Keratinocyte (primary cell): ENCODE measurements around the gene RBM8A. TPM values are rescaled to one million over a fixed set of nuclear protein-coding genes. Genes with fewer than 3 reads are reported as not detected.

ENCODE experiments used
- DNase-seq: peaks from one replicate; pipeline ENCODE4 v3.0.0-alpha.2; 2011; ENCODE audit warnings: low read depth, missing footprints, low spot score
- FAIRE-seq: peaks from 2 replicates; lab custom pipeline; 2011; peaks lifted over from hg19 to GRCh38; lab: Jason Lieb, UNC
- H2AFZ ChIP-seq: 2 replicates; pipeline ENCODE4 v1.6.0; 2012; ENCODE audit warnings: low read length, control low read depth, inconsistent platforms; ENCODE audit not compliant: control insufficient read depth
- H3K27ac ChIP-seq: 2 replicates; pipeline ENCODE4 v1.5.1; 2011; ENCODE audit warnings: low read length; ENCODE audit not compliant: control insufficient read depth, insufficient read depth
- H3K27me3 ChIP-seq: 3 replicates; pipeline ENCODE4 v1.6.0; 2011; ENCODE audit warnings: low read length; ENCODE audit not compliant: control insufficient read depth, insufficient read depth; ENCODE audit errors: extremely low read depth
- H3K36me3 ChIP-seq, 2 experiments: 2 replicates in 1 of 2; 3 replicates in 1 of 2; pipeline ENCODE4 v1.5.1; 2011; ENCODE audit warnings: low read length in 2 of 2, mild to moderate bottlenecking in 1 of 2; ENCODE audit not compliant: control insufficient read depth in 2 of 2, insufficient read depth in 2 of 2; ENCODE audit errors: extremely low read depth in 1 of 2
- H3K4me1 ChIP-seq: 3 replicates; pipeline ENCODE4 v1.5.1; 2011; ENCODE audit warnings: low read length; ENCODE audit not compliant: control insufficient read depth, insufficient read depth; ENCODE audit errors: extremely low read depth
- H3K4me2 ChIP-seq: 3 replicates; pipeline ENCODE4 v1.6.0; 2011; ENCODE audit warnings: low read depth, low read length; ENCODE audit not compliant: control insufficient read depth, insufficient read depth; ENCODE audit errors: extremely low read depth
- H3K4me3 ChIP-seq, 3 experiments: fragments of 200-600 bp in 1 of 3; sonication (generic) in 1 of 3; 2 replicates in 2 of 3; 3 replicates in 1 of 3; pipeline ENCODE4 v1.5.1; 2011 to 2016; ENCODE audit warnings: low read length in 3 of 3, mild to moderate bottlenecking in 3 of 3, control low read depth in 2 of 3, inconsistent platforms in 1 of 3, low read depth in 1 of 3, mixed read lengths in 1 of 3, mixed run types in 1 of 3, moderate library complexity in 1 of 3; ENCODE audit not compliant: control insufficient read depth in 2 of 3, insufficient read depth in 2 of 3; ENCODE audit errors: extremely low read depth in 1 of 3
- H3K79me2 ChIP-seq: 2 replicates; pipeline ENCODE4 v1.6.0; 2012; ENCODE audit warnings: low read length; ENCODE audit not compliant: control insufficient read depth, insufficient read depth
- H3K9ac ChIP-seq: 3 replicates; pipeline ENCODE4 v1.6.0; 2011; ENCODE audit warnings: low read length; ENCODE audit not compliant: control insufficient read depth, insufficient read depth; ENCODE audit errors: extremely low read depth
- H3K9me1 ChIP-seq: 3 replicates; pipeline ENCODE4 v1.6.0; 2011; ENCODE audit warnings: low read length; ENCODE audit not compliant: control insufficient read depth, insufficient read depth; ENCODE audit errors: extremely low read depth
- H3K9me3 ChIP-seq: 2 replicates; pipeline ENCODE4 v1.5.1; 2012; ENCODE audit warnings: low read depth, low read length; ENCODE audit not compliant: control insufficient read depth
- H4K20me1 ChIP-seq: 3 replicates; pipeline ENCODE4 v1.6.0; 2011; ENCODE audit warnings: low read length; ENCODE audit not compliant: control insufficient read depth, insufficient read depth; ENCODE audit errors: extremely low read depth
- CTCF ChIP-seq, 3 experiments: IDR thresholded peaks in 1 of 3; conservative IDR thresholded peaks in 1 of 3; optimal IDR thresholded peaks in 1 of 3; 2 replicates in 2 of 3; 3 replicates in 1 of 3; pipeline versions ENCODE3 to v1.5.1; 2011; ENCODE audit warnings: low read length in 3 of 3, mild to moderate bottlenecking in 3 of 3, moderate library complexity in 2 of 3, control low read depth in 1 of 3, inconsistent platforms in 1 of 3; ENCODE audit not compliant: insufficient read depth in 2 of 3; ENCODE audit errors: extremely low read depth in 1 of 3
- EZH2 ChIP-seq: IDR thresholded peaks from one replicate; pipeline ENCODE4 v1.6.1; 2012; ENCODE audit warnings: inconsistent platforms, mild to moderate bottlenecking, low read length, moderate library complexity
- dilution Hi-C: fragments of 300-500 bp; cut with MboI; formaldehyde crosslinking; loops from one replicate; pipeline ENCODE4 v1.7.0; 2020; ENCODE audit warnings: low sequenced_read_pairs; ENCODE audit not compliant: extremely low pct_ligation_motif_present
- polyA plus RNA-seq, 5 experiments: library from polyadenylated mRNA; depleted of rRNA in 3 of 5; stranded (reverse) in 3 of 5; stranded (forward) in 1 of 5; unstranded in 1 of 5; fragments of >200 nt; gene quantifications; 1 replicate in 1 of 5; 2 replicates in 3 of 5; 3 replicates in 1 of 5; pipeline versions ENCODE4 v1.2.1 to v1.2.3, GENCODE V29; 2011 to 2012; ENCODE audit warnings: missing spikeins in 2 of 5, low read depth in 1 of 5, low replicate concordance in 1 of 5

The RBM8A gene
- polyA plus RNA-seq, 1 donor (not counting 4 experiments of a cell fraction or from before 2014, with no cell fraction given): 209 TPM

DNA sequence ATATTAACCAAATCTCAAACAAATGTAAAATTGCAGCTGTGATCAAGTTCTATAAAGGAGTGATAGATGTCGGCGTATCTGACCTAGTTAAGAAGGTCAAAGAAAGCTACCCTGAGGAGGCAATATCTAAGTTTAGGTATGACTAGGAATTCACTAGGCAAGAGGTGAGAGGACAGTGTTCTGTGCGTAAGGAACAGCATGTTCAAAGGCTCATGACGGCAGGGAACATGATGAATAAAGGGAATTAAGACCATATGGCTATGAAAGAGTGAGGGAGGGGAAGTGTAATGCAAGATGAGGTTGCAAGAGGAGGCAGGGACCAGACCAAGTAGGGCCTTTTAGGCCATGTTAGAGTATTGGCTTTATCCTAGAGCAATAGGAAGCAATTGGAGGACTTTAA, 21.9 kb upstream of the RBM8A start:
- Histone ChIP-seq H3K27ac (no peak overlapping the region), H3K27me3 (no peaks in the 10 kb centered on the region), H3K4me2 (no peak overlapping the region), H4K20me1 (no peaks in the 10 kb centered on the region), H3K4me3 (no peak overlapping the region), H3K79me2 (peaks cover 2% of the 10 kb centered on the region), H3K9me3 (no peaks in the 10 kb centered on the region), H3K9me1 (no peaks in the 10 kb centered on the region), H2AFZ (no peak overlapping the region), H3K36me3 (no peaks in the 10 kb centered on the region), H3K9ac (no peak overlapping the region), H3K4me1 (no peaks in the 10 kb centered on the region)
- dilution Hi-C loops: no loop called here
- FAIRE-seq: no peak
- no peak for DNase-seq
- TF ChIP-seq CTCF (optimal IDR thresholded peaks at IDR 0.05 in 1 of 3, IDR thresholded peaks at IDR 0.05 in 1 of 3, conservative IDR thresholded peaks at IDR 0.05 in 1 of 3; ENCODE audit: extremely low read depth in 1 of 3, insufficient read depth in 2 of 3, low read length in 3 of 3): no peak
- TF ChIP-seq EZH2: no peak

- DNase-seq: no peak
- Histone ChIP-seq H3K9ac (no peak overlapping the region), H3K4me2 (no peak overlapping the region), H2AFZ (no peak overlapping the region), H3K36me3 (no peaks in the 10 kb centered on the region), H3K4me3 (no peak overlapping the region), H3K4me1 (no peaks in the 10 kb centered on the region), H3K27ac (no peak overlapping the region), H3K9me3 (no peaks in the 10 kb centered on the region), H3K9me1 (no peaks in the 10 kb centered on the region), H3K79me2 (no peaks in the 10 kb centered on the region), H4K20me1 (no peaks in the 10 kb centered on the region), H3K27me3 (no peaks in the 10 kb centered on the region)
- dilution Hi-C loops: no loop called here
- no peak for FAIRE-seq
- TF ChIP-seq EZH2 (no peak), CTCF (optimal IDR thresholded peaks at IDR 0.05 in 1 of 3, IDR thresholded peaks at IDR 0.05 in 1 of 3, conservative IDR thresholded peaks at IDR 0.05 in 1 of 3; ENCODE audit: extremely low read depth in 1 of 3, insufficient read depth in 2 of 3, low read length in 3 of 3) (no peak)
Measured at GRCh38 chr1:145947551-145947950, 20.3 kb upstream of the RBM8A start.
